PC-3 (cell line): ENCODE data around the gene TMEM184C. TPM values are rescaled to one million over a fixed set of nuclear protein-coding genes. Genes with fewer than 3 reads are reported as not detected.

Experiments
- ATAC-seq: fragments of 200-7000 bp; cut with Tn5 transposase; 2 replicates; pipeline ENCODE4 v1.9.1; 2020; ENCODE audit warnings: mild to moderate bottlenecking, moderate library complexity
- BruUV-seq: library from RNA; stranded (reverse); fragments of 400-500 nt; replicated peaks from 2 replicates; lab custom pipeline; 2021; lab: Mats Ljungman, UMichigan
- CTCF ChIA-PET: fragments of 300-600 bp; sonication (Branson Sonifier 250); formaldehyde crosslinking; loops from one replicate; lab custom pipeline; 2022; ENCODE audit warnings: antibody characterized with exemption; lab: Charles Lee
- POLR2A ChIA-PET: fragments of 300-600 bp; sonication (Branson Sonifier 250); formaldehyde crosslinking; loops from one replicate; lab custom pipeline; 2022; ENCODE audit warnings: antibody characterized with exemption; ENCODE audit not compliant: unreplicated experiment; lab: Charles Lee
- DNase-seq: peaks from one replicate; pipeline ENCODE4 v3.0.0-alpha.2; 2015
- H2AFZ ChIP-seq: fragments of 300-600 bp; sonication (generic); 2 replicates; pipeline ENCODE4 v1.6.0; 2016; ENCODE audit warnings: antibody characterized with exemption, low read length
- H3F3A ChIP-seq: fragments of 300-600 bp; sonication (generic); one replicate; pipeline ENCODE4 v1.6.0; 2017; ENCODE audit warnings: antibody characterized with exemption, low read length, control low read depth, mild to moderate bottlenecking; ENCODE audit not compliant: unreplicated experiment
- H3K27ac ChIP-seq: fragments of 300-600 bp; sonication (generic); 2 replicates; pipeline ENCODE4 v1.5.1; 2016; ENCODE audit warnings: mild to moderate bottlenecking, low read length
- H3K27me3 ChIP-seq: fragments of 300-600 bp; sonication (generic); 2 replicates; pipeline ENCODE4 v1.6.1; 2016; ENCODE audit warnings: low read length, mixed read lengths
- H3K36me3 ChIP-seq: fragments of 300-600 bp; sonication (generic); 2 replicates; pipeline ENCODE4 v1.6.1; 2016; ENCODE audit warnings: low read depth, mixed run types, low read length, mixed read lengths
- H3K4me1 ChIP-seq: fragments of 300-600 bp; sonication (generic); 2 replicates; pipeline ENCODE4 v1.5.1; 2016; ENCODE audit warnings: low read length; ENCODE audit not compliant: insufficient read depth
- H3K4me2 ChIP-seq: fragments of 300-600 bp; sonication (generic); 2 replicates; pipeline ENCODE4 v1.6.0; 2016; ENCODE audit warnings: low read length
- H3K4me3 ChIP-seq: fragments of 300-600 bp; sonication (generic); 2 replicates; pipeline ENCODE4 v1.5.1; 2016; ENCODE audit warnings: mild to moderate bottlenecking, low read length, mixed read lengths
- H3K79me2 ChIP-seq: fragments of 300-600 bp; sonication (generic); 2 replicates; pipeline ENCODE4 v1.6.1; 2017; ENCODE audit warnings: low read length, mixed read lengths
- H3K9ac ChIP-seq: fragments of 300-600 bp; sonication (generic); 2 replicates; pipeline ENCODE4 v1.6.0; 2016; ENCODE audit warnings: mild to moderate bottlenecking, low read length
- H3K9me2 ChIP-seq: fragments of 300-600 bp; sonication (generic); replicated peaks from 2 replicates; pipeline ENCODE4 v1.6.1; 2016; ENCODE audit warnings: mixed run types, low read length, mixed read lengths
- H3K9me3 ChIP-seq: fragments of 300-600 bp; sonication (generic); 2 replicates; pipeline ENCODE4 v1.6.1; 2016; ENCODE audit warnings: low read length, mixed read lengths
- H4K20me1 ChIP-seq: fragments of 300-600 bp; sonication (generic); 2 replicates; pipeline ENCODE4 v1.6.1; 2016; ENCODE audit warnings: low read length, mixed read lengths
- EZH2 ChIP-seq: fragments of 300-600 bp; sonication (generic); IDR thresholded peaks from one replicate; pipeline ENCODE4 v1.6.1; 2017; ENCODE audit warnings: antibody characterized with exemption, mild to moderate bottlenecking, low read length; ENCODE audit not compliant: unreplicated experiment
- EZH2phosphoT487 ChIP-seq: fragments of 300-600 bp; sonication (generic); IDR thresholded peaks from 2 replicates; pipeline ENCODE4 v1.6.1; 2018; ENCODE audit warnings: mild to moderate bottlenecking, antibody characterized with exemption, low read length, borderline replicate concordance
- intact Hi-C: fragments of 100-400 bp; cut with micrococcal nuclease; formaldehyde crosslinking; loops from 2 replicates; pipeline ENCODE4 v1.9.0; 2023
- total RNA-seq: library from RNA; depleted of rRNA; stranded (reverse); fragments of >200 nt; gene quantifications from 2 replicates; pipeline ENCODE4 v1.2.3, GENCODE V29; 2014
- TF ChIP-seq, protein P1 (sequence below): fragments of 300-600 bp; sonication (generic); conservative IDR thresholded peaks from 2 replicates; pipeline ENCODE4 v1.5.1; 2017; ENCODE audit warnings: antibody characterized with exemption, low read depth, mild to moderate bottlenecking, low read length

TMEM184C gene
- total RNA-seq, 1 experiment from 2014 or later, result 17.5 TPM

DNA sequence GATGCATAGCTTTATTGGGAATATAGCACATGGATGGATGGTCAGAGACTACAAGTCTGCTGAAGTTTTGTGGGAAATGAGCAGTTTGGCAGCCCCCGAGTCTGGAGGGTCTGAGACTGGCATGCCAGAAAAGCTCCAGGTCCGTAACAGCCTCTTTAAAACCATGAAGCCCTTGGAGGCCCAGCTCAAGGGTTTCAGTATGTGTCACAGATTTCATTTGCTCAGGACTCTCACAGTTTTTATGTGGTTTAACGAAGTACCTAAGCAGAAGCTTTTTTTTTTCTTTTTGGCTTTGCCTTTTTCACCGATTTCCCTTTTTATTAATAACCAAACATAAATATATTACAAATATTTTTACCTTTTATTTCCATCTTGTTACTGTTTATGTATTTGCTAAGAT lies 30.6 kb upstream of the TMEM184C start:
- intact Hi-C loops, result loop anchor here (10.0 kb wide), 1 partner anchor 252 kb away; no protein-coding TSS in a partner anchor
- H3K79me2 ChIP-seq, result no peaks in the 10 kb centered on the region
- CTCF ChIA-PET, result no interaction called here

DNA sequence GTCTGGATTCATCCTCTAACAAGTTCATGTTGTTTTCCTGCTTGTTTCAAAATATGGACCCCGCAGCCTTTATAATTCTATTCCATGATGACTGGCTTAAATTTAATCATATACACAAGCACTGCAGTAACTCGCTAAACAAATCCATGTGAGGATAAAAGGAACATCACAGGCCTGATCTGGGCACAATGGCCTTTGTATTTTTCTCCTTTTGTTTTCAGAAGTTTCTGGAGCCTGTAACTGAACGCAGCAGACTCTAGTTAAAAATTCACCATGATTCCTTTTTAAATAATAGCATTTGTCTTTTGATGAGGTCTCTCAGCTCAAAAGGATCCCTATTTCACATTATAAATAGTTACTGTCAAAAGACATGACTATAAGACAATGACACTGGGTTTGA lies 30.2 kb upstream of the TMEM184C start:
- Histone ChIP-seq H3K9me2 (no peaks in the 10 kb centered on the region), H2AFZ (no peak overlapping the region), H4K20me1 (no peaks in the 10 kb centered on the region), H3K9ac (no peak overlapping the region), H3K27ac (no peak overlapping the region), H3K27me3 (no peaks in the 10 kb centered on the region), H3F3A (peaks cover under 1% of the 10 kb centered on the region), H3K9me3 (no peaks in the 10 kb centered on the region), H3K36me3 (no peaks in the 10 kb centered on the region), H3K4me3 (no peak overlapping the region), H3K79me2 (no peaks in the 10 kb centered on the region), H3K4me2 (no peak overlapping the region), H3K4me1 (peaks cover 25% of the 10 kb centered on the region)
- ATAC-seq (no peak), DNase-seq (no peak)
- TF ChIP-seq, protein P1, sequence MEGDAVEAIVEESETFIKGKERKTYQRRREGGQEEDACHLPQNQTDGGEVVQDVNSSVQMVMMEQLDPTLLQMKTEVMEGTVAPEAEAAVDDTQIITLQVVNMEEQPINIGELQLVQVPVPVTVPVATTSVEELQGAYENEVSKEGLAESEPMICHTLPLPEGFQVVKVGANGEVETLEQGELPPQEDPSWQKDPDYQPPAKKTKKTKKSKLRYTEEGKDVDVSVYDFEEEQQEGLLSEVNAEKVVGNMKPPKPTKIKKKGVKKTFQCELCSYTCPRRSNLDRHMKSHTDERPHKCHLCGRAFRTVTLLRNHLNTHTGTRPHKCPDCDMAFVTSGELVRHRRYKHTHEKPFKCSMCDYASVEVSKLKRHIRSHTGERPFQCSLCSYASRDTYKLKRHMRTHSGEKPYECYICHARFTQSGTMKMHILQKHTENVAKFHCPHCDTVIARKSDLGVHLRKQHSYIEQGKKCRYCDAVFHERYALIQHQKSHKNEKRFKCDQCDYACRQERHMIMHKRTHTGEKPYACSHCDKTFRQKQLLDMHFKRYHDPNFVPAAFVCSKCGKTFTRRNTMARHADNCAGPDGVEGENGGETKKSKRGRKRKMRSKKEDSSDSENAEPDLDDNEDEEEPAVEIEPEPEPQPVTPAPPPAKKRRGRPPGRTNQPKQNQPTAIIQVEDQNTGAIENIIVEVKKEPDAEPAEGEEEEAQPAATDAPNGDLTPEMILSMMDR, result no peak
- TF ChIP-seq EZH2phosphoT487 (no peak), EZH2 (no peak)
- CTCF ChIA-PET, result no interaction called here
- BruUV-seq, result no TSS peak
- POLR2A ChIA-PET, result no interaction called here
- intact Hi-C loops, result loop anchor here (10.0 kb wide), 1 partner anchor 252 kb away; no protein-coding TSS in a partner anchor

More for the DNA sequence above, 30.6 kb upstream of the TMEM184C start:
- DNase-seq (no peak), ATAC-seq (no peak)
- Histone ChIP-seq H3F3A (peaks cover 4% of the 10 kb centered on the region), H3K27ac (no peak overlapping the region), H2AFZ (no peak overlapping the region), H3K9me3 (no peaks in the 10 kb centered on the region), H4K20me1 (no peaks in the 10 kb centered on the region), H3K27me3 (no peaks in the 10 kb centered on the region), H3K4me1 (peaks cover 29% of the 10 kb centered on the region), H3K4me2 (no peak overlapping the region), H3K36me3 (no peaks in the 10 kb centered on the region), H3K9me2 (no peaks in the 10 kb centered on the region), H3K4me3 (no peak overlapping the region), H3K9ac (no peak overlapping the region)
- BruUV-seq, result no TSS peak
- no peak for TF ChIP-seq EZH2
- no peak for TF ChIP-seq EZH2phosphoT487
- TF ChIP-seq, protein P1, result no peak
- POLR2A ChIA-PET, result no interaction called here

DNA sequence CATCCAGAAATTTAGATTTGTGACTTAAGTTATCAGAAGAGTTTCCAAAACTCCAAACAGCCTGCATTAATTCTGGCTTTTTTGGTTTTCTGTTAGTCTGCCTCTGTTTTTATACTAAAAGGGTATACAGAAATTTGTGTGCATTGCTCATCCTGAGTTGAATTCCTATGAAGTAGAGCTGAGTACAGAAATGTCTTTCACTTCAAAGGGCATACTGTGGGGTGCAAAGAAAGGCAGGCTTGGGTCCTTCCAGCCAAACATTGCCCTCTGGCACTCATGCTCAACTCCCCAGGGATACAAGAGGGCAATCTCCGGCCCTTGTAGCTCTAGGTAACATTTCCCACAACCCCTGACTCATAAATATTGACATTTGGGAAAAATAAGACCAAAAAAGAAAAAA lies 27.6 kb upstream of the TMEM184C start:
- no peak overlapping the region for H2AFZ ChIP-seq
- no peaks in the 10 kb centered on the region for H4K20me1 ChIP-seq
- no peaks in the 10 kb centered on the region for H3K9me2 ChIP-seq
- no peak overlapping the region for H3K4me2 ChIP-seq
- H3K79me2 ChIP-seq, result no peaks in the 10 kb centered on the region
- ChIA-PET POLR2A (no interaction called here), CTCF (interaction anchor here (0.7 to 1.1 kb wide), 2 partner anchors 71 to 277 kb away, joined by 4 to 5 read pairs; no protein-coding TSS in a partner anchor)
- no peaks in the 10 kb centered on the region for H3K9me3 ChIP-seq
- H3K27ac ChIP-seq, result no peak overlapping the region
- H3F3A ChIP-seq, result no peaks in the 10 kb centered on the region
- TF ChIP-seq EZH2, result no peak
- no peak for TF ChIP-seq EZH2phosphoT487
- TF ChIP-seq, protein P1, result no peak
- BruUV-seq, result no TSS peak
- intact Hi-C loops, result loop anchor here (10.0 kb wide), 1 partner anchor 255 kb away; no protein-coding TSS in a partner anchor
- H3K4me3 ChIP-seq, result no peak overlapping the region
- H3K27me3 ChIP-seq, result no peaks in the 10 kb centered on the region
- H3K9ac ChIP-seq, result no peak overlapping the region
- 0 out of 2 replicates have a peak, but pooled peaks cover 7% of the 10 kb centered on the region for H3K4me1 ChIP-seq
- H3K36me3 ChIP-seq, result no peaks in the 10 kb centered on the region
- DNase-seq (no peak), ATAC-seq (no peak)
